Erythroblast (primary cell): ENCODE data around the gene E2F4.

Experiments
- DNase-seq, 2 experiments: peaks; one replicate each; lab custom pipeline; 2025; lab: John Stamatoyannopoulos, UW
- GATA1 ChIP-seq: IDR thresholded peaks from 2 replicates; pipeline ENCODE4 v1.6.1; 2011; ENCODE audit warnings: low read depth, mild to moderate bottlenecking, control low read depth, low read length, moderate library complexity
- POLR2A ChIP-seq: IDR thresholded peaks from 2 replicates; pipeline ENCODE4 v1.6.1; 2011; ENCODE audit warnings: mild to moderate bottlenecking, low read length

Gene E2F4

GRCh38 chr16:67241008-67241900 is 49.3 kb downstream of the E2F4 start:
- peak in 1 of 2 experiments; percentile 51 for DNase-seq

GRCh38 chr16:67242138-67242730 is 50.3 kb downstream of the E2F4 start:
- DNase-seq = no peak
- TF ChIP-seq GATA1 (no peak), POLR2A (no peak)

More at GRCh38 chr16:67241008-67241900, 49.3 kb downstream of the E2F4 start:
- TF ChIP-seq GATA1 (no peak), POLR2A (no peak)

DNA sequence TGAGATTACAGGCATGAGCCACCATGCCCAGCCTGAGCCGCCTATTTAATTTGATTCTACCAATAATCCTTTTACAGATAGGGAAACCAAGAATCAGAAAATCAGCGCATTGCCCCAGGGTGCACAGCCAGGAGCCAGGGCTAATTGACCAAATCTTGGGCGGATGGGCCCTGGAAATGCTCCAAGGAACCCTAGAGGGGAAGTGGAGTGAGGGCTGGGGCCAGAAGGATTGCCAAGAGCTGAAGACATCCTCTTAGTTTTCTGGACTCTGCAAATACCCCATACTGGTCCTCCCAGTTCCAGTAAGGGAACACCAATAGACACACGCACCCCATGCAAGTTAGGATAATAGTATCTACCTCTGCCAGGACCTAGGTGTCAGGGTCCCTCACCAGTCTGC is 51.5 kb downstream of the E2F4 start:
- no peak for DNase-seq

GRCh38 chr16:67244387-67245185 is 52.6 kb downstream of the E2F4 start:
- no peak for TF ChIP-seq POLR2A
- DNase-seq = peak; percentile 33 to 63

More for the DNA sequence above, 51.5 kb downstream of the E2F4 start:
- TF ChIP-seq POLR2A (no peak), GATA1 (no peak)

- no peak for TF ChIP-seq GATA1
- no peak for TF ChIP-seq POLR2A
- DNase-seq = no peak
These were observed 53.2 kb downstream of the E2F4 start for GRCh38 chr16:67245186-67245585.

- TF ChIP-seq POLR2A (no peak), GATA1 (no peak)
- DNase-seq = no peak
These were observed 53.7 kb downstream of the E2F4 start for GRCh38 chr16:67245674-67246080.

DNA sequence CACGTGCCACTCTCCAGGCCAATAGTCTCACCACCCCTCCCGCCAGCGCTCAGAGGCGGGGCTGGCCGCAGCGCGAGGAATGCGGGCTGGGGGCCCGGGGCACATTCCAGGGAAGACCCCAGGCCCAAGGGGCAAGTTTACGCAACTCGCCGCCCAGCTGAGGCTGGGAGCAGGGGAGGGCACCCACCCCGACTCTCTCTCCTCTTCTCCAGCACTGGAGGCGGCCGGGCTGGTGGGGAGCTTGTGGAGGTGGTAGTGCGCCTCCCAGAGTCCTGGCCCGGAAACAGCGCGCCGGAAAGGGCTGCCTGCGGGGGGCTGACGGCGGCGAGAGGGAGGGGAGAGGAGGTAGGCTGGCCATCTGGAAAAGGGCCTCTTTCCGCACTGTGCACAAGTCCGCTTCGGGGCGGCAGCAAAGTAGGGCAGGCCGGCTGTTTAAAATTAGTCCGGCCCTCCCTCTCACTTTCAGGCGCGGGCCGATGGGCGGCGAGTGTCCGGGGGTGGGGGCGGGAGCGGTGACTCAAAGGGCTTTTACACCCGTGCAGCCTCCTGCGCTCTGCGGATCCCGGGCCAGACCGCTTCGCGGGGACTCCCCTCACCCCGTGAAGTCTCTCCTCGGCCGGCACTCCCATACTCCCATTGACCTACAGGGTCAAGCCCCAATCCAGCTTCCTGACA is 54.3 kb downstream of the E2F4 start:
- DNase-seq = peak; percentile 75 to 81
- TF ChIP-seq POLR2A (peak; percentile 40), GATA1 (no peak)

DNA sequence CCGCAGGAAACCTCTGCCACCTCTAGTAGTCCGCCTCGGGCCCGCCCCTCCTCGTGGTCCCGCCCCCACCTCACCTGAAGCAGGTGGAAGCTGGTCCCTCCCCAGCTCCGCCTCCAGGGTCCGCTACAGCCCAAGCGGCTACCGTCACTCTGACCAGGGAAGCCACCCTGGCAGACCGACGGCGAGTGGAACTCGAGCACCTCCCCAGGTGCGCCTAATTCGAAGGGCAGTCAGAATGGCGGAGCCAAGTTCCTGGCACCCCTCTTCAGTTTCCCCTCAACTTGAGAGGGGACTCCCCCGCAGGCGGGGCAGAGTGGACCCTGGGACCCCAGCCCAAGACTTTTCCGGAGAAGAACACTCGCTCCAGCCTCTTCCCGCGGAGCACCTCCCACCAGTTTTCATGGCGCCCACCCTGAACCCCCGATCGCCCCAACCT is 54.8 kb downstream of the E2F4 start:
- no peak for TF ChIP-seq GATA1
- no peak for TF ChIP-seq POLR2A
- DNase-seq = peak in 1 of 2 experiments; percentile 76

- TF ChIP-seq GATA1 = no peak
- TF ChIP-seq POLR2A = peak; percentile 70
- DNase-seq = peak; percentile 98
These were observed 55.5 kb downstream of the E2F4 start, which contains the start of gene FHOD1 for GRCh38 chr16:67247192-67248072. Gene FHOD1, minus strand, starts transcription at chr16:67247481. Its CDS starts 71 bp downstream, at chr16:67247410.

- TF ChIP-seq GATA1 = no peak
- no peak for TF ChIP-seq POLR2A
- DNase-seq = no peak
These were observed 56.1 kb downstream of the E2F4 start for GRCh38 chr16:67248073-67248400.
